Kidney (tissue), 14 donors: ENCODE results near the gene EVA1A. TPM values are rescaled to one million over a fixed set of nuclear protein-coding genes. Genes with fewer than 3 reads are reported as not detected.

Experiments used
- DNase-seq, 5 donors: peaks; one replicate each; pipeline ENCODE4 v3.0.0-alpha.2; 2013 to 2020
- FAIRE-seq: peaks from 2 replicates; lab custom pipeline; 2012; peaks lifted over from hg19 to GRCh38; lab: Jason Lieb, UNC
- H3K27ac ChIP-seq, 2 donors: one replicate each; pipeline ENCODE4 v1.7.0; 2013; ENCODE audit warnings: low read depth in 2 of 2, low read length in 2 of 2, inconsistent platforms in 1 of 2
- H3K27me3 ChIP-seq: one replicate; pipeline ENCODE4 v1.7.1; 2013; ENCODE audit warnings: low read length, inconsistent platforms; ENCODE audit not compliant: control insufficient read depth, insufficient read depth
- H3K36me3 ChIP-seq, 3 donors: one replicate each; pipeline versions ENCODE4 v1.7.0 to v1.7.1; 2013; ENCODE audit warnings: low read length in 3 of 3, control low read depth in 1 of 3, inconsistent platforms in 1 of 3; ENCODE audit not compliant: insufficient read depth in 3 of 3, control insufficient read depth in 2 of 3
- H3K4me1 ChIP-seq, 3 donors: one replicate each; pipeline versions ENCODE4 v1.7.0 to v1.7.1; 2013; ENCODE audit warnings: low read length in 3 of 3, inconsistent platforms in 1 of 3, low read depth in 1 of 3; ENCODE audit not compliant: control insufficient read depth in 2 of 3, insufficient read depth in 2 of 3
- H3K4me3 ChIP-seq, 3 donors: one replicate each; pipeline versions ENCODE4 v1.7.0 to v1.8.1; 2013; ENCODE audit warnings: low read length in 3 of 3, control low read depth in 1 of 3, inconsistent platforms in 1 of 3
- H3K9ac ChIP-seq, 3 donors: one replicate each; pipeline versions ENCODE4 v1.7.0 to v1.7.1; 2013; ENCODE audit warnings: low read length in 3 of 3, control low read depth in 1 of 3, inconsistent platforms in 1 of 3
- H3K9me3 ChIP-seq, 3 donors: one replicate each; pipeline versions ENCODE4 v1.7.0 to v1.7.1; 2013; ENCODE audit warnings: low read length in 3 of 3, control low read depth in 1 of 3, inconsistent platforms in 1 of 3; ENCODE audit not compliant: control insufficient read depth in 2 of 3, insufficient read depth in 1 of 3
- CTCF ChIP-seq: IDR thresholded peaks from 3 replicates; pipeline ENCODE4 v1.5.1; 2012; ENCODE audit warnings: mild to moderate bottlenecking, moderate library complexity, borderline replicate concordance; ENCODE audit not compliant: insufficient read depth; ENCODE audit errors: extremely low read depth
- intact Hi-C: fragments of 100-400 bp; cut with DNase I; formaldehyde crosslinking; loops from one replicate; pipeline ENCODE4 v1.11.1; 2022
- polyA plus RNA-seq: library from polyadenylated mRNA; stranded (reverse); fragments of 350-450 nt; fragmentation: Illumina TruSeq; extraction: RNeasy Lipid Tissue Mini Kit (QIAGEN cat#74804); gene quantifications from one replicate; pipeline ENCODE4 v1.2.3, GENCODE V29; 2014; ENCODE audit warnings: low read depth, low replicate concordance; ENCODE audit not compliant: insufficient read depth
- total RNA-seq: library from RNA; stranded (reverse); fragmentation: NEBNext Ultra II Directional; extraction: Animal tissue kit (Norgen Biotek cat#: 25700); gene quantifications from one replicate; pipeline ENCODE4 v1.2.1, GENCODE V29; 2021
- donor health status: control.
- donor health status: control.
- donor health status: control.
- donor health status: control.
- donor health status: control.
- donor health status: DM: yes; HTN: yes; CAD: no.
- donor health status: Normal renal cell carcinoma (clear cell type).

The EVA1A gene
- total and polyA plus RNA-seq, 2 donors from 2014 or later: 28.1 to 32.4 TPM

- H3K9me3 ChIP-seq: no peaks in the 10 kb centered on the region
- H3K27ac ChIP-seq: no peak overlapping the region
- TF ChIP-seq CTCF: no peak
- no peaks in the 10 kb centered on the region for H3K27me3 ChIP-seq
- H3K4me3 ChIP-seq: no peak overlapping the region
- DNase-seq (peak in 2 of 5 donors; percentile 41 to 66), FAIRE-seq (no peak)
- no peaks in the 10 kb centered on the region for H3K36me3 ChIP-seq
- H3K4me1 ChIP-seq: no peaks in the 10 kb centered on the region
- intact Hi-C loops: no loop called here
- no peak overlapping the region for H3K9ac ChIP-seq
Measured at GRCh38 chr2:75592030-75592429, 31.3 kb upstream of the EVA1A start.

- TF ChIP-seq CTCF: no peak
- Histone ChIP-seq H3K4me3 (no peak overlapping the region), H3K9ac (no peak overlapping the region), H3K27me3 (no peaks in the 10 kb centered on the region), H3K27ac (no peak overlapping the region), H3K36me3 (no peaks in the 10 kb centered on the region), H3K4me1 (no peaks in the 10 kb centered on the region), H3K9me3 (no peaks in the 10 kb centered on the region)
- no peak for FAIRE-seq
- intact Hi-C loops: no loop called here
- DNase-seq: peak in 1 of 5 donors; percentile 53
Measured at GRCh38 chr2:75589391-75590105, 28.8 kb upstream of the EVA1A start.

GRCh38 chr2:75587954-75588587 is 27.3 kb upstream of the EVA1A start:
- Histone ChIP-seq H3K27me3 (no peaks in the 10 kb centered on the region), H3K4me3 (no peak overlapping the region), H3K9me3 (no peaks in the 10 kb centered on the region), H3K4me1 (no peaks in the 10 kb centered on the region), H3K9ac (no peak overlapping the region), H3K27ac (no peak overlapping the region), H3K36me3 (no peaks in the 10 kb centered on the region)
- DNase-seq: no peak
- intact Hi-C loops: no loop called here
- TF ChIP-seq CTCF: no peak
- no peak for FAIRE-seq
